Tibial artery (tissue), 4 donors: ENCODE measurements around the gene C5orf47.

Experiments
- DNase-seq, 2 donors: peaks; one replicate each; pipeline ENCODE4 v3.0.0-alpha.2; 2019
- H3K27ac ChIP-seq, 2 donors: fragments of 200-600 bp; sonication (generic) in 1 of 2; 1 replicate in 1 of 2; 2 replicates in 1 of 2; pipeline ENCODE4 v1.5.1; 2018 to 2019; ENCODE audit warnings: mild to moderate bottlenecking in 1 of 2
- H3K27me3 ChIP-seq, 2 donors: fragments of 200-600 bp; sonication (generic) in 1 of 2; one replicate each; pipeline versions ENCODE4 v1.5.1 to v1.6.0; 2016 to 2019
- H3K36me3 ChIP-seq, 3 donors: fragments of 200-600 bp; sonication (generic) in 2 of 3; one replicate each; pipeline ENCODE4 v1.5.1; 2016 to 2019; ENCODE audit warnings: mild to moderate bottlenecking in 2 of 3
- H3K4me1 ChIP-seq, 4 donors: fragments of 200-600 bp; sonication (generic) in 2 of 4; 1 replicate in 3 of 4; 2 replicates in 1 of 4; pipeline ENCODE4 v1.5.1; 2016 to 2019
- H3K4me3 ChIP-seq, 2 donors: fragments of 200-600 bp; sonication (generic) in 1 of 2; 1 replicate in 1 of 2; 2 replicates in 1 of 2; pipeline ENCODE4 v1.5.1; 2018 to 2019; ENCODE audit warnings: mild to moderate bottlenecking in 2 of 2
- H3K9me3 ChIP-seq, 3 donors: fragments of 200-600 bp; sonication (generic) in 1 of 3; one replicate each; pipeline ENCODE4 v1.5.1; 2016 to 2019
- intact Hi-C: fragments of 100-400 bp; cut with DNase I; formaldehyde crosslinking; loops from one replicate; pipeline ENCODE4 v1.15.0; 2023; ENCODE audit warnings: low total_unique reads
- TF ChIP-seq, protein P1 (sequence below), 2 experiments: fragments of 200-600 bp in 1 of 2; fragments of 450-650 bp in 1 of 2; IDR thresholded peaks; one replicate each; pipeline ENCODE4 v1.5.1; 2017 to 2019; ENCODE audit warnings: antibody characterized with exemption in 2 of 2, mild to moderate bottlenecking in 1 of 2, moderate library complexity in 1 of 2

The C5orf47 gene

DNA sequence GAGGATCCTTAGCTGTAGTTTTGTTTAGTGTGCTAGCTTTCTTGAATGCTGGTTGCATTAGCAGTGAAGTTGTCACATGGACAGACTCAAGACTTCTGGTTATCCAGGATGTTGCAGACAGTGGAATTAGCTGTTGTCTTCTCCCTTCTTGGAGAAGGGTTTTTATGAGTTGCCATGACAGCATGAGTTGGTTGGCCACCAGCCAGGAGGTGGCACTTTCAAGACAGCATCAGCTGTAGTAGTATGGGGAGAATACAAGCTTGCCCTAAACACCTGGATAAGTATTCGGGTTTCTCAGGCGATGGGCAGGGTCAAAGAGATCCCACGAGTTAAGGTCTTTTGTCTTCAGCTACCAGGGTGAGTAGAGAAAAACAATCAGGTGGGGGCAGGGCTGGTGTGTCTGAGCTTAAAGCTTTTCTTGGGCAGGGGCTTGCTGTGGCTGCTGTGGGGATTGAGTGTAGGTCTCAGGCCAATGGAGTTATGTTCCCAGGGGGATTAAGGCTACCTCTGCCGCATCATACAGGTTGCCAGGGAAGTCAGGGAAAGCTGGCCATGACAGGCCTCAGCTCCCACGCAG lies 7.7 kb upstream of the C5orf47 start:
- Histone ChIP-seq H3K27me3 (peaks cover 0 to 12% of the 10 kb centered on the region in 2 donors), H3K27ac (no peak overlapping the region), H3K4me3 (no peak overlapping the region), H3K4me1 (no peaks in the 10 kb centered on the region), H3K9me3 (peaks cover 0 to 7% (median 0%) of the 10 kb centered on the region in 3 donors), H3K36me3 (no peaks in the 10 kb centered on the region)
- DNase-seq, result no peak
- intact Hi-C loops, result no loop called here
- TF ChIP-seq, protein P1, sequence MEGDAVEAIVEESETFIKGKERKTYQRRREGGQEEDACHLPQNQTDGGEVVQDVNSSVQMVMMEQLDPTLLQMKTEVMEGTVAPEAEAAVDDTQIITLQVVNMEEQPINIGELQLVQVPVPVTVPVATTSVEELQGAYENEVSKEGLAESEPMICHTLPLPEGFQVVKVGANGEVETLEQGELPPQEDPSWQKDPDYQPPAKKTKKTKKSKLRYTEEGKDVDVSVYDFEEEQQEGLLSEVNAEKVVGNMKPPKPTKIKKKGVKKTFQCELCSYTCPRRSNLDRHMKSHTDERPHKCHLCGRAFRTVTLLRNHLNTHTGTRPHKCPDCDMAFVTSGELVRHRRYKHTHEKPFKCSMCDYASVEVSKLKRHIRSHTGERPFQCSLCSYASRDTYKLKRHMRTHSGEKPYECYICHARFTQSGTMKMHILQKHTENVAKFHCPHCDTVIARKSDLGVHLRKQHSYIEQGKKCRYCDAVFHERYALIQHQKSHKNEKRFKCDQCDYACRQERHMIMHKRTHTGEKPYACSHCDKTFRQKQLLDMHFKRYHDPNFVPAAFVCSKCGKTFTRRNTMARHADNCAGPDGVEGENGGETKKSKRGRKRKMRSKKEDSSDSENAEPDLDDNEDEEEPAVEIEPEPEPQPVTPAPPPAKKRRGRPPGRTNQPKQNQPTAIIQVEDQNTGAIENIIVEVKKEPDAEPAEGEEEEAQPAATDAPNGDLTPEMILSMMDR (IDR thresholded peaks at IDR 0.05), result no peak

DNA sequence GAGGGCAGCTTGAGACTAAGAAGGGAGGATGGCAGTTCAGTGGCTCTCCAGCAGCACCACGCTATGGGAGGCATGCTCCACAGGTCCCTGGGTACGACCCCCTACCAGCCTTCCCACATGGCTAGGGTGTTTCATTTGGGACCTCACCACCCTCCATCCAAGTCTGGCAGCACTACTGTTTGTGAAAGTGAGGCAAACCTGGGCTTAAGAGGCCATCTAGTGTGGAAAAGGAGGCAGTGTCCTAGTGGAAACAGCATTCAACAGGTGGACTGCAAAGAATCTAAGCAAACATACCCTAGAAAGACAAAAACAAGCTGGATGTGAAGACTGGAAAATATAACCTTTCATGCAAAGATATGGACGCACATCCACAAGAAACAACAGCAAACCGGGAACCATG lies 4.8 kb upstream of the C5orf47 start:
- H3K27ac ChIP-seq, result no peak overlapping the region
- no peak for DNase-seq
- H3K36me3 ChIP-seq, result no peaks in the 10 kb centered on the region
- H3K9me3 ChIP-seq, result peaks cover 0 to 7% (median 0%) of the 10 kb centered on the region in 3 donors
- H3K27me3 ChIP-seq, result peaks cover 0 to 12% of the 10 kb centered on the region in 2 donors
- no peak overlapping the region for H3K4me3 ChIP-seq
- H3K4me1 ChIP-seq, result no peaks in the 10 kb centered on the region
- intact Hi-C loops, result no loop called here
- TF ChIP-seq, protein P1 (IDR thresholded peaks at IDR 0.05), result no peak

DNA sequence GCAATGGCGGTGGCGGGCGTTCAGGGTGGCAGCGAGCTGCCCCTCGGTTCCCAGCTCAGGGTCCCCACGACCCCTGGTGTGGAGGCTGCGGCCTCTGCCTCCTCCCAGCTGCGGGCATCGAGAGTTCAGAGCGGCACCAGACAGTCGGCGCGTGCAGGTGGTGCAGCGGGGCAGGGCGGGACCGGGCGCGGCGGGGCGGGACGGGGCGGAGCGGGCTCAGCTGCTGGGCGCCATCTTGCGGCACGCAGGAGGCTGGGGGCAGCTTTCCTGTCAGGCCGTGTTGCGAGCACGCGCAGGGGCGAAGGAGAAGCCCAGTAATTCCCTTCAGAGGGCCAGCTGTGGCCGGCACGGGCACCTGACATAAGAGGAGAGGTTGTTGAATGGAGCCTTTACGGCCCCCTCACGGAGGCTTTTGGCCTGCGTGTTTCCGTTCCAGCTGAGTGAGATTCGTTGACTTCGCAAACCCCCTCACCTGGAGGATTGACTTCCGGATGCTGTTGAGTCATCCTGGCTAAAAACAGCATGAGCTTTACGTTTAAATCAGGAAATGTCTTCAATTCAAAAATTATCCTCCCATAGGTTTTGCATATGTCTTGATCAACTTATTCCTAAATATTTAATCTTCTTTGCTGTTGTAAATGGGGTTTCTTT lies 587 bp downstream of the C5orf47 start:
- H3K27me3 ChIP-seq, result peaks cover 0 to 5% of the 10 kb centered on the region in 2 donors
- H3K4me1 ChIP-seq, result no peaks in the 10 kb centered on the region
- TF ChIP-seq, protein P1 (IDR thresholded peaks at IDR 0.05), result no peak
- no peak for DNase-seq
- no peak overlapping the region for H3K4me3 ChIP-seq
- no peaks in the 10 kb centered on the region for H3K36me3 ChIP-seq
- intact Hi-C loops, result no loop called here
- no peak overlapping the region for H3K27ac ChIP-seq
- H3K9me3 ChIP-seq, result no peaks in the 10 kb centered on the region

DNA sequence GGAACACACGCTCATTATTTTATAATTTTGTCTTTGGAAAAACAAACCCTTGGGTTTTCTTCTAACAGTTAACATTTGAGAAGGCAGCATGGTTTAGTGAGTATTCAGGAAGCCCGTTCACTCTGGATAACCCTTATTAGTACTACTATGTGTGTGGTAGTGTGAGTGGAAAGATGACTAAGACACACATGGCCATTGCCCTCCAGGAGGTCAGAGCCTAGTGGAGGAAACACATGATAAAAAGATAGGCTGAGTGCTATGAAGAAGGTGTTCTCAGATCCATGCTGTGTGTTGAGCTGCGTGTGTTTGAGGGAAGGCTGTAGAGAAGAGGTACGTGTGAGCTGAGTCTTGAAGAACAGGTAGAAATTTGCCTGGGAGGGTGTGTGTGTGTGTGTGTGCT lies 8.4 kb downstream of the C5orf47 start:
- DNase-seq, result no peak
- TF ChIP-seq, protein P1 (IDR thresholded peaks at IDR 0.05), result no peak
- Histone ChIP-seq H3K36me3 (no peaks in the 10 kb centered on the region), H3K4me1 (no peaks in the 10 kb centered on the region), H3K27ac (no peak overlapping the region), H3K4me3 (no peak overlapping the region), H3K27me3 (peaks cover 0 to 20% of the 10 kb centered on the region in 2 donors), H3K9me3 (no peaks in the 10 kb centered on the region)
- intact Hi-C loops, result no loop called here

DNA sequence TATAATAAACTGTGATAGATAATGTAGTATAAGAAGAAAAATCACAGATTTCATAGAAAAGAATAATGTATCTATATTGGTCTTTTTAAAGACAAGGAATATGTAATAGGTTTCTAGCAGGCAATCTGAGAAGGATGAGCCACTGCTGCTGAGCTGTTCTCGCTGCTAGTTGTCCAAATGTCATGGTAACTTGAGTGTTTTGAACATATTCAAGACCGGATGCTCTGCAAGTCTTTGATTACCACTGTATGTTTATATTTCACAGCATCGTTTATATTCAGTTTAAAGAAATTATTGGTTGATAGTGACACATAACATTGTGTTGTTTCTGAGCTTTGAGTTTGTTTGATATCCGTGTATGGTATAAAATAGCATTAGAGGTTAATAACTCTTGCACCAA lies 9.6 kb downstream of the C5orf47 start:
- no peak for DNase-seq
- Histone ChIP-seq H3K4me3 (no peak overlapping the region), H3K4me1 (no peaks in the 10 kb centered on the region), H3K27ac (no peak overlapping the region), H3K9me3 (no peaks in the 10 kb centered on the region), H3K36me3 (no peaks in the 10 kb centered on the region), H3K27me3 (peaks cover 0 to 20% of the 10 kb centered on the region in 2 donors)
- TF ChIP-seq, protein P1 (IDR thresholded peaks at IDR 0.05), result no peak
- intact Hi-C loops, result no loop called here
